GM23338 (cell line): ENCODE data around the gene CNOT9. TPM values are rescaled to one million over a fixed set of nuclear protein-coding genes. Genes with fewer than 3 reads are reported as not detected.

Experiments
- polyA plus RNA-seq: library from polyadenylated mRNA; unstranded; fragments of >200 nt; fragmentation: Nextera tagmentation; extraction: Ambion mirVana; gene quantifications from 2 replicates; pipeline ENCODE4 v1.2.1, GENCODE V29; 2016
- small RNA-seq: library from RNA; depleted of rRNA; stranded (forward); fragments of <200 nt; gene quantifications from one replicate; pipeline ENCODE3, GENCODE V24; 2014; ENCODE audit warnings: low replicate concordance
- total RNA-seq: library from RNA; depleted of rRNA; stranded (reverse); fragments of >200 nt; shearing (Covaris generic); gene quantifications from 2 replicates; pipeline ENCODE4 v1.2.3, GENCODE V29; 2014; rRNA removed

Gene CNOT9
- total and polyA plus RNA-seq, 2 experiments from 2014 or later, result 55.3 to 132 TPM

Small RNA genes lying within 50 kb of the gene (small RNA-seq; reads per million reads assigned to genes)
- not detected for gene RNU6-136P

Other genes starting within 250 kb of the CNOT9 start
- not detected in 2 replicates for gene CATIP, start 212.0 kb upstream of the CNOT9 start, total RNA-seq
- gene CATIP, start 212.0 kb upstream of the CNOT9 start, polyA plus RNA-seq, result 0.15 and 0.23 TPM in 2 replicates
- 0.89 TPM in 1 of 2 replicates, not detected in the other for gene SLC11A1, start 186.6 kb upstream of the CNOT9 start, total RNA-seq
- 0.16 and 0.31 TPM in 2 replicates for gene SLC11A1, start 186.6 kb upstream of the CNOT9 start, polyA plus RNA-seq
- 14.8 and 21.8 TPM in 2 replicates for gene CTDSP1, start 169.0 kb upstream of the CNOT9 start, total RNA-seq
- gene CTDSP1, start 169.0 kb upstream of the CNOT9 start, polyA plus RNA-seq, result 6.7 and 6.9 TPM in 2 replicates
- gene VIL1, start 149.7 kb upstream of the CNOT9 start, total RNA-seq, result 5.9 and 9.2 TPM in 2 replicates
- gene VIL1, start 149.7 kb upstream of the CNOT9 start, polyA plus RNA-seq, result 2.3 and 3.5 TPM in 2 replicates
- 18.7 and 21.0 TPM in 2 replicates for gene USP37, start 488 bp upstream of the CNOT9 start, total RNA-seq
- gene USP37, start 488 bp upstream of the CNOT9 start, polyA plus RNA-seq, result 7.4 and 8.2 TPM in 2 replicates
- 0.80 TPM in 1 of 2 replicates, not detected in the other for gene PLCD4, start 39.1 kb downstream of the CNOT9 start, total RNA-seq
- 1.3 and 1.7 TPM in 2 replicates for gene PLCD4, start 39.1 kb downstream of the CNOT9 start, polyA plus RNA-seq
- gene ZNF142, start 90.8 kb downstream of the CNOT9 start, total RNA-seq, result 26.4 and 32.8 TPM in 2 replicates
- 14.6 and 14.9 TPM in 2 replicates for gene ZNF142, start 90.8 kb downstream of the CNOT9 start, polyA plus RNA-seq
- 16.9 and 23.5 TPM in 2 replicates for gene BCS1L, start 90.8 kb downstream of the CNOT9 start, total RNA-seq
- gene BCS1L, start 90.8 kb downstream of the CNOT9 start, polyA plus RNA-seq, result 28.9 and 31.6 TPM in 2 replicates
- 18.3 and 22.1 TPM in 2 replicates for gene RNF25, start 103.2 kb downstream of the CNOT9 start, total RNA-seq
- gene RNF25, start 103.2 kb downstream of the CNOT9 start, polyA plus RNA-seq, result 22.2 and 26.8 TPM in 2 replicates
- 24.2 and 26.3 TPM in 2 replicates for gene STK36, start 103.2 kb downstream of the CNOT9 start, total RNA-seq
- gene STK36, start 103.2 kb downstream of the CNOT9 start, polyA plus RNA-seq, result 17.2 and 21.2 TPM in 2 replicates
- gene TTLL4, start 142.0 kb downstream of the CNOT9 start, total RNA-seq, result 77.8 and 86.9 TPM in 2 replicates
- 48.7 and 53.5 TPM in 2 replicates for gene TTLL4, start 142.0 kb downstream of the CNOT9 start, polyA plus RNA-seq
- 4.2 and 6.9 TPM in 2 replicates for gene CYP27A1, start 213.3 kb downstream of the CNOT9 start, total RNA-seq
- gene CYP27A1, start 213.3 kb downstream of the CNOT9 start, polyA plus RNA-seq, result 2.0 and 2.2 TPM in 2 replicates